HEK293 (cell line): ENCODE results near the gene OSCP1.
"Not testable (repeated sequence)": the region's sequence is repeated elsewhere in the genome, so short reads cannot be mapped to it uniquely, and the experiment has no call there.

Experiments used
- CTCF ChIA-PET: fragments of 350-600 bp; formaldehyde crosslinking; extraction: SDS; loops from one replicate; lab custom pipeline; 2021; ENCODE audit warnings: antibody characterized with exemption; lab: Yijun Ruan, JAX
- POLR2A ChIA-PET: fragments of 300-600 bp; formaldehyde crosslinking; extraction: SDS; loops from one replicate; lab custom pipeline; 2020; ENCODE audit warnings: antibody characterized with exemption, inconsistent platforms; lab: Yijun Ruan, JAX
- H3K27ac ChIP-seq: fragments of 200-500 bp; sonication (Bioruptor generic); 2 replicates; pipeline ENCODE4 v1.5.1; 2014; ENCODE audit warnings: low read depth, low read length, control low read depth, inconsistent platforms; ENCODE audit errors: extremely low read depth
- H3K36me3 ChIP-seq, 2 experiments: fragments of 200-500 bp in 1 of 2; sonication (Bioruptor generic) in 1 of 2; 1 replicate in 1 of 2; 2 replicates in 1 of 2; pipeline ENCODE4 v1.5.1; 2014 to 2017; ENCODE audit warnings: inconsistent platforms in 2 of 2, low read length in 2 of 2; ENCODE audit not compliant: control insufficient read depth in 2 of 2, insufficient read depth in 1 of 2
- H3K4me1 ChIP-seq: fragments of 200-500 bp; sonication (Bioruptor generic); 2 replicates; pipeline ENCODE4 v1.5.1; 2014; ENCODE audit warnings: mild to moderate bottlenecking, low read length, inconsistent platforms; ENCODE audit not compliant: control insufficient read depth, insufficient read depth
- H3K4me3 ChIP-seq: 2 replicates; pipeline ENCODE4 v1.5.1; 2011; ENCODE audit warnings: low read depth, mild to moderate bottlenecking, control low read depth, low read length, moderate library complexity
- H3K9me3 ChIP-seq: fragments of 200-500 bp; sonication (Bioruptor generic); 2 replicates; pipeline ENCODE4 v1.5.1; 2014; ENCODE audit warnings: low read depth, low read length, inconsistent platforms; ENCODE audit not compliant: control insufficient read depth, insufficient read depth
- AEBP2 ChIP-seq: fragments of 450-650 bp; formaldehyde crosslinking; IDR thresholded peaks from 2 replicates; pipeline ENCODE4 v1.5.1; 2016; ENCODE audit warnings: missing biosample characterization, missing genetic modification characterization, borderline replicate concordance
- ATF2 ChIP-seq: fragments of 450-650 bp; formaldehyde crosslinking; IDR thresholded peaks from 2 replicates; pipeline ENCODE4 v1.5.1; 2016; ENCODE audit warnings: missing biosample characterization, missing genetic modification characterization, low read depth
- HOXA7 ChIP-seq: sonication (generic); formaldehyde crosslinking; IDR thresholded peaks from 2 replicates; pipeline ENCODE4 v1.8.1; 2022; ENCODE audit warnings: missing genetic modification reagents, borderline replicate concordance
- KLF8 ChIP-seq: fragments of 450-650 bp; formaldehyde crosslinking; IDR thresholded peaks from 2 replicates; pipeline ENCODE4 v1.5.1; 2016; ENCODE audit warnings: missing biosample characterization, missing genetic modification characterization
- OSR2 ChIP-seq: fragments of 450-650 bp; formaldehyde crosslinking; IDR thresholded peaks from 2 replicates; pipeline ENCODE4 v1.5.1; 2016; ENCODE audit warnings: missing biosample characterization, missing genetic modification characterization
- REPIN1 ChIP-seq: fragments of 450-650 bp; formaldehyde crosslinking; IDR thresholded peaks from 2 replicates; pipeline ENCODE4 v1.5.1; 2017; ENCODE audit warnings: missing biosample characterization, missing genetic modification characterization, low read depth
- ZBTB49 ChIP-seq: fragments of 450-650 bp; formaldehyde crosslinking; IDR thresholded peaks from 2 replicates; pipeline ENCODE4 v1.5.1; 2016; ENCODE audit warnings: missing biosample characterization, missing genetic modification characterization, low read depth
- ZFP37 ChIP-seq: fragments of 450-650 bp; formaldehyde crosslinking; IDR thresholded peaks from 2 replicates; pipeline ENCODE4 v1.5.1; 2016; ENCODE audit warnings: missing biosample characterization, missing genetic modification characterization
- ZNF16 ChIP-seq: fragments of 450-650 bp; formaldehyde crosslinking; IDR thresholded peaks from 2 replicates; pipeline ENCODE4 v1.5.1; 2016; ENCODE audit warnings: low read depth, missing biosample characterization, missing genetic modification characterization
- ZNF169 ChIP-seq: fragments of 450-650 bp; formaldehyde crosslinking; IDR thresholded peaks from 2 replicates; pipeline ENCODE4 v1.5.1; 2016; ENCODE audit warnings: missing biosample characterization, missing genetic modification characterization
- ZNF239 ChIP-seq: fragments of 450-650 bp; formaldehyde crosslinking; IDR thresholded peaks from 2 replicates; pipeline ENCODE4 v1.5.1; 2016; ENCODE audit warnings: missing biosample characterization, missing genetic modification characterization
- ZNF24 ChIP-seq: fragments of 450-650 bp; formaldehyde crosslinking; IDR thresholded peaks from 2 replicates; pipeline ENCODE4 v1.5.1; 2016; ENCODE audit warnings: missing biosample characterization, missing genetic modification characterization
- ZNF350 ChIP-seq: fragments of 450-650 bp; formaldehyde crosslinking; IDR thresholded peaks from 2 replicates; pipeline ENCODE4 v1.5.0; 2017; ENCODE audit warnings: missing biosample characterization, mild to moderate bottlenecking, missing genetic modification characterization
- ZNF600 ChIP-seq: fragments of 450-650 bp; formaldehyde crosslinking; IDR thresholded peaks from 2 replicates; pipeline ENCODE4 v1.5.1; 2016; ENCODE audit warnings: missing biosample characterization, missing genetic modification characterization
- ZNF785 ChIP-seq: fragments of 450-650 bp; formaldehyde crosslinking; IDR thresholded peaks from 2 replicates; pipeline ENCODE4 v1.5.1; 2016; ENCODE audit warnings: missing biosample characterization, missing genetic modification characterization
- TF ChIP-seq, protein P1 (sequence below): fragments of 450-650 bp; formaldehyde crosslinking; IDR thresholded peaks from 2 replicates; pipeline ENCODE4 v1.5.1; 2016; ENCODE audit warnings: missing biosample characterization, missing genetic modification characterization, borderline replicate concordance

OSCP1 gene

GRCh38 chr1:36477615-36478014 is 27.4 kb upstream of the OSCP1 start:
- H3K27ac ChIP-seq, H3K9me3 ChIP-seq, H3K4me1 ChIP-seq, CTCF ChIA-PET, H3K4me3 ChIP-seq, H3K36me3 ChIP-seq: not testable (repeated sequence)
- POLR2A ChIA-PET: interaction anchor here (0.7 kb wide), 1 partner anchor 1145 kb away, joined by 3 read pairs; no protein-coding TSS in a partner anchor

DNA sequence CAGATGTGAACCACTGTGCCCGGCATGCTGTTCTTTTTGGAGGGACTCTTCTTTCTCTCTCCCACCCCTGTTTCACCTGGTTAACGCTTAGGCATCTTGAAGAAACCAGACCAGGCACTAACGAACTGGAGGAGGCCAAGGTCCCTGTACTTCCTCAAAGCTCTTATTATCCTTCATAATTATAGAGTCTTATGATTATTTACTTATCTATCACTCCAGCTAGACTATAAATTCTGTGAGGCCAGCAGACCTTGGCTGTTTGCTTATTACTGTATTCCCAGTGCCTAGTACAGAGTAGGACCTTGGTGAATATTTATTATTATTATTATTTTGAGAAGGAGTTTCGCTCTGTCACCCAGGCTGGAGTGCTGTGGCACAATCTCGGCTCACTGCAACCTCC is 26.7 kb upstream of the OSCP1 start:
- CTCF ChIA-PET: no interaction called here

DNA sequence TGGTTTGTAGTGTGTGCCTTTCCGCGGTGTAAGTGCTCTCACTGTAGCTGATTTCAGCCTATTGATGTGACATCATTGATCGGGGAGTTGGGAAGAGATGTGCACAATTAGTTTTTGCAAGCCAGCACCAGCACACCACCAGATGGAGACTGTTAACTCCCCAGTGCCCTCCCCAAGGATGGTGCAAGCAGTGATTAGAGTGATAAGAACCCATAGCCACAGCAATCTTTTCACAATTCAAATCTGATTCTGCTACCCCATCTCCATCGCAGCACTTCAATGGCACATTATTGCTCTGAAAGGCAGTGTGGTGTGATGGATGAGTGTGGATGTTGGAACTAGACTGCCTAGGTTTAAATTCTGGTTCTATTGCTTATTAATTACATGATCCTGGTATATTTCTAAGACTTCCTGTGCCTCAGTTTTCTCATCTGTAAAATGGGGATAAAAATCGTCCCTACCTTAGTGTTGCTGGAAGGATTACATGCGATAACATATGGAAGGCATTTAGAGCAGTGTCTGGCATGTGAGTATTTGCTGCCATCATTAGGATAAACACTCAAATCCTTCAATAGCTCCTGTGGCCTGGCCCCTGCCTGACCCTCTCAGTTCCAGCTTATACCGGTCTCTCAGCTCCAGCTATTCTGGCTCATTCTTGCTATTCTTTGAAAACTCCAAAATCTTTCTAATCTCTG is 25.8 kb upstream of the OSCP1 start:
- ChIA-PET POLR2A (interaction anchor here (1.5 kb wide), 1 partner anchor 11 kb away, joined by 4 read pairs; the partner anchor contains the start of gene MRPS15), CTCF (interaction anchor here (0.5 to 0.6 kb wide), 2 partner anchors 10 to 104 kb away, joined by 3 to 5 read pairs; no protein-coding TSS in a partner anchor)
- Histone ChIP-seq H3K4me3 (no peak overlapping the region), H3K36me3 (no peaks in the 10 kb centered on the region), H3K9me3 (no peaks in the 10 kb centered on the region), H3K27ac (no peak overlapping the region), H3K4me1 (no peaks in the 10 kb centered on the region)
- TF ChIP-seq ZNF350 (tag by site-specific recombination) (no peak), ZBTB49 (tag by site-specific recombination) (no peak), OSR2 (tag by site-specific recombination) (no peak), ATF2 (tag by site-specific recombination) (0 out of 2 replicates have a peak, but pooled peaks have one; percentile 36)

More for the DNA sequence above, 26.7 kb upstream of the OSCP1 start:
- TF ChIP-seq ATF2 (tag by site-specific recombination) (no peak), HOXA7 (CRISPR knock-in tag) (no peak), ZNF16 (tag by site-specific recombination) (no peak), ZNF785 (tag by site-specific recombination) (no peak), ZNF600 (no peak), AEBP2 (tag by site-specific recombination) (no peak), KLF8 (tag by site-specific recombination) (no peak), ZFP37 (tag by site-specific recombination) (no peak), ZNF169 (no peak), ZNF239 (no peak), REPIN1 (tag by site-specific recombination) (no peak), ZNF24 (tag by site-specific recombination) (no peak)
- TF ChIP-seq, protein P1, sequence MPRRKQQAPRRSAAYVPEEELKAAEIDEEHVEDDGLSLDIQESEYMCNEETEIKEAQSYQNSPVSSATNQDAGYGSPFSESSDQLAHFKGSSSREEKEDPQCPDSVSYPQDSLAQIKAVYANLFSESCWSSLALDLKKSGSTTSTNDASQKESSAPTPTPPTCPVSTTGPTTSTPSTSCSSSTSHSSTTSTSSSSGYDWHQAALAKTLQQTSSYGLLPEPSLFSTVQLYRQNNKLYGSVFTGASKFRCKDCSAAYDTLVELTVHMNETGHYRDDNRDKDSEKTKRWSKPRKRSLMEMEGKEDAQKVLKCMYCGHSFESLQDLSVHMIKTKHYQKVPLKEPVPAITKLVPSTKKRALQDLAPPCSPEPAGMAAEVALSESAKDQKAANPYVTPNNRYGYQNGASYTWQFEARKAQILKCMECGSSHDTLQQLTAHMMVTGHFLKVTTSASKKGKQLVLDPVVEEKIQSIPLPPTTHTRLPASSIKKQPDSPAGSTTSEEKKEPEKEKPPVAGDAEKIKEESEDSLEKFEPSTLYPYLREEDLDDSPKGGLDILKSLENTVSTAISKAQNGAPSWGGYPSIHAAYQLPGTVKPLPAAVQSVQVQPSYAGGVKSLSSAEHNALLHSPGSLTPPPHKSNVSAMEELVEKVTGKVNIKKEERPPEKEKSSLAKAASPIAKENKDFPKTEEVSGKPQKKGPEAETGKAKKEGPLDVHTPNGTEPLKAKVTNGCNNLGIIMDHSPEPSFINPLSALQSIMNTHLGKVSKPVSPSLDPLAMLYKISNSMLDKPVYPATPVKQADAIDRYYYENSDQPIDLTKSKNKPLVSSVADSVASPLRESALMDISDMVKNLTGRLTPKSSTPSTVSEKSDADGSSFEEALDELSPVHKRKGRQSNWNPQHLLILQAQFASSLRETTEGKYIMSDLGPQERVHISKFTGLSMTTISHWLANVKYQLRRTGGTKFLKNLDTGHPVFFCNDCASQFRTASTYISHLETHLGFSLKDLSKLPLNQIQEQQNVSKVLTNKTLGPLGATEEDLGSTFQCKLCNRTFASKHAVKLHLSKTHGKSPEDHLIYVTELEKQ (tag by site-specific recombination): no peak
- TF ChIP-seq, all 188 proteins: peak for 0
- H3K4me1 ChIP-seq: no peaks in the 10 kb centered on the region
- no peaks in the 10 kb centered on the region for H3K9me3 ChIP-seq
- no peaks in the 10 kb centered on the region for H3K36me3 ChIP-seq
- no peak overlapping the region for H3K4me3 ChIP-seq
- H3K27ac ChIP-seq: no peak overlapping the region
- POLR2A ChIA-PET: no interaction called here
